HG03045 (cell line): ENCODE data around the gene KCNMA1.
"Not testable (repeated sequence)": the region's sequence is repeated elsewhere in the genome, so short reads cannot be mapped to it uniquely, and the experiment has no call there.

Experiments
- ATAC-seq: cut with Tn5 transposase; IDR thresholded peaks from one replicate; pipeline ENCODE4 v1.9.1; 2021; ENCODE audit warnings: mild to moderate bottlenecking, moderate library complexity; ENCODE audit not compliant: unreplicated experiment

KCNMA1 gene

DNA sequence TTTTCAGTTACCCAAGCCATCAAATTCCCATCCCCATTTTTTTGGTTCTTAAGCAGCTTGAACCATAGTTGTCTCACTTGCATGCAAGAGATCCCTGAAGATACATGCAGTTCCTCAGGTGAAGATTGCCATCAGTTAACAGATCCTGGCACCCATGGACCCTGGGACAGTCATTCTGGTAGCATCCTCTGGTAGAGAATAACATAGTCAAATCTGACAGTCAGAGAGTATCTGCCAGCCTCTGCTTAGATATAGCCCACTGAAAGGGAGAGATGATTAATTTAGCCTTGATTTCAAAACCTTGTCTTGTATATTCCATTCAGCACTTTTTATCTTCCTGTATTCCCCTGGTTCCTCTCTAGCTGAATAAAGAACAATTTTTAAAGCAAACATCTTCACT lies 280.4 kb downstream of the KCNMA1 start:
- no peak for ATAC-seq

DNA sequence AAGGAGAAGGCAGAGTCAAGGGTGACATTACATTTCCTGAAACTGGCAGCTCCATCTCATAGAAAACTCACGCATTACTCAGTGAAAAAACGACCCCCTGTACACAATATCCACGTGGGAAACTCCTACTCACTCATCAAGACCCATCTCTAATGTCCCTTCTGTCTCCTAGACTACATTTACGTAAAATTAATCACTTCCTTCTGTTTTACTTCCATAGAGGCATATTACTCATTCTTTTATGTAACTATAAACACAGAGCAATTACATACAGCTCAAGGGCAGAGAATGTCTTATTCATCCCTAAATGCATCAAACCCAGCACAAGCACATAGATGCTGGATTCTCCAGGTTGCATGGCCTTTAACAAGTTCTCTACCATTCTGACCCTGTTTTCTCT lies 281.8 kb downstream of the KCNMA1 start:
- no peak for ATAC-seq

DNA sequence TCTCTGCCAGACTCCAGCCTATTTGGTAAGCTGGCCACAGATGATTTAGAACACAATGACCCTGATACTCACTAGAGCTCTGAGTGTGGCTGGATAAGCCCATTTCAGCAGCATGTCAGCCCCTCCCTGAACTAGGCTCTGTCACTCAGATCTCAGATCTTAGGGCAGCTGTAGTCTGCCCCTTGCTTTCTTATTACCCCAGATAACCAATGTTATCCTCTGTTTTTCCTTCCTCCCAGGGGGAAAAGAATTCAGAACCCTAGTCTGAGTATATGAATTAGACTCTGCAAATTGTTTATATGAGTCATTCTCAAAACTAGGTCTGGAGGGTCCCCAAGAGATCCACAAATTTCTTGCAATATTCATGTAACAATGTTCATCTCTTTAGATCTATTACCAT lies 286.2 kb downstream of the KCNMA1 start:
- ATAC-seq = no peak

DNA sequence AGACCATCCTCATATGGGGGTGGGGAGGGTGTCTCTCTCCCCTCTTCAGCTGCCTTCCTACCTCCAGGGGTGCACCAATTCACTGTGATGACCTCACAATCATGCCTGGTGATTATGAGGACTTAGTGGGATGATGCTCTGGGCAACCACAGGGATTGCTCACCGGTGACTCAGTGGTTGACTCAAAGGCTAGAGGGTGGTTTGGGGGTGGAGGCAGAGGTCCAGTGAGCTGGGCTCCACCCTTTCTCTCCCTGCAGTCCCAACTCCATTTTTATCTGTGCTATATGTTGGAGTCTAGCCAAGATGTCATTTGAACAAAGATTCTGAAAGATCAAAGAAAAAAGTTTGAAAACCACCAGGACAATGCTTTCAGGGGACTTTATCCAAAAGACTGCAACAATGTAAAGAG lies 286.9 kb downstream of the KCNMA1 start:
- ATAC-seq = no peak

DNA sequence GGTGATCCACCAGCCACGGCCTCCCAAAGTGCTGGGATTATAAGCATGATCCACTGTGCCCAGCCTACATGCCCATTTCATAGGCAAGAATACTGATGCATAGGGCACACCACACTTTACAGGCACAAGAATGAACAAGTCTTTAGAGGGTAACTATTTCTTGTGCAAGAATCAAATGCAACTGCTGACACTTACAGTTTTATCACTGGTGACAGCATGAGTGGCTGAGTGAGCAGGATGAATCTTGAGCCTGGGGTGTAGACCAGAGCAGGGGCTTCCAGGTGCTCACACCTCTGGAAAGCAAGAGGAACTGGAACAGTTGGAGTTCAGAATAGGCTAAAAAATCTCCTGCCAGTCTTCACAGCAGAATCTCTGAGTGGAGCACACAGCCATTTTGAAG lies 287.5 kb downstream of the KCNMA1 start:
- no peak for ATAC-seq

DNA sequence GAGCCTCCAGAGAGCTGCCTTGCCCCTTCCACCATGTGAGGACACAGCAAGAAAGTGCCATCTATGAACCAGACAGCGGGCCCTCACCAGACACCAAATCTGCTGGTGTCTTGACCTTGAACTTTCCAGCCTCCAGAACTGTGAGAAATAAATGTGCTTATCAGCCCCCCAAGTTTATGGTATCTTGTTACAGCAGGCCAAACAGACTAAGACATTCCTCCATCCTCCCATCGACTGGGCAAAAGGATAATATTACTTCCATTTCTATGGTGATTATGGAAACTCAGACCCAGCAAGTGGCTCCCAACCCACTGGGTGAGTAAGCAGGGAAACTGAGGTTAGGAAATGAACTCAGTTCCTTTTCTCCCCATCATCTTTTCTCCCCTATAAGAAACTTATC lies 288.4 kb downstream of the KCNMA1 start:
- no peak for ATAC-seq

DNA sequence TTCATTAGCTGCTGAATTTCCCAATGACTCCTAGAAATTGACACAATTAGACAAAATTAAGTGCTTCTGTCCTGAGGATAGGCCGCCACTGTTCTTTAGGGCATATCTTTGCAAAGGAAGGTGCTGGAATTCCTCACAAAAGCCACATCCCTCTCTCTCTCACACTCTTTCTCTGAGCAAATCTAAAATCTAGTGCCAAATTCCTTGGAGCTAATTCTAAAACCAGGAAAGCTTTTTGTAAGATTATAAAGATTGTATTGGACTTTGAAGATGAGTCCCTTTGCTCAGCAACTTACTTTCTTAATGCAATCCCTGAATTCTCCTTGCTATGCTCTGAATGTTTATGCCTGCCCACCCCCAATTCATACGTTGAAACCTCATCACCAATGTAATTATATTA lies 288.9 kb downstream of the KCNMA1 start:
- ATAC-seq = no peak

DNA sequence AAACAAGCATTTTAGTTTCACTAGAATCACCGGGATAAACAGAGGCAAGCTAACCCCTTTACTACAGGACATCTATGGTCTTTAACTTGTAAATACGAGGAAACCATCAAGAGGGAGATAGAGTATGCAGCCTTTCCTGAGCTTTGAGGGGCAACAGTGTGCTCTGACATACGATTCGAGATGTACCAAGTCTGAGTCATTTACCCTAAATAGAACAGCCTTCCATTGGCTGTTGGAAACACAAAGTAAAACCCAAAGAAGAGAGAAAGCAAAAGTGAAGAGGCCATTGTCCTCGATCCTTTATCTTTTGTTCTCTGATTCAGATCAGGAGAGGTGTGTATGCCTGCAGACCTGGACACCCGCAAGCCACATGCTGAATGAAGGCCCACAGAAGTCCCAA lies 289.5 kb downstream of the KCNMA1 start:
- ATAC-seq = no peak

DNA sequence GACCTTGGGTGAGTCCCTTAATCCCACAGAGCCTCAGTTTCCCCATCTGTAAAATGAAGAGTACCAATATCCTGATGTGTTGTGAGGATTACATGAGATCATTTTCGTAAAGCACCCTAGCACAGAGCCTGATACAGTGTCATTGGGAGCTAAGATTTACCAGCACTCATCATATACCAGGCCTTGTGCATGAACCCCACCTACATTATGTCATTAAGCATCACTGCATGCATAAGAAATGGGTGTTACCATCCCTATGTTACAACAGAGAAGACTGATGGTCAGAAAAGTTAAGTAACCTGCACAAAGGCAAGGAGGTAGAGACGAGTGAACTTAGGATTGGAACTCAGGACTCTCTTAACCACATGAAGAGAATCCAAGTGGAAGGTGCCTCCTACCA lies 290.6 kb downstream of the KCNMA1 start:
- ATAC-seq = no peak

DNA sequence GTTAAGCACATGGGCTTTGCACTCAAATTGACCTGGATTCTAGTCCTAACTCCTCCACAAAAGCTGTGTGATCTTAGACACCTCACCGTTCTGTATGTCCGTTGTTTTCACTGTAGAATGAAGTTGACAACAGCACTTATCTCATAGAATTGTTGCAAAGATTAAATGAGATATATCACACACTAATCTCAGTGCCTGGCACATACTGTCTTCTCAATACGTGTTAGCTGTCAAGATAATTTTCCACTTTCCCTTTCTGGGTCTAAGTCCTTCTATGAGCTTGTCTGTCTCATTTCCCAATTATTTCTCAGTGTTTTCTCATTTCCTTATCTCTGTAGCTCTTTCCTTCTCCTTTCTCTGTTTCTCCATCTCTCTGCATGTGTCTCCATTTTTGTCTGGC lies 296.6 kb downstream of the KCNMA1 start:
- no peak for ATAC-seq

DNA sequence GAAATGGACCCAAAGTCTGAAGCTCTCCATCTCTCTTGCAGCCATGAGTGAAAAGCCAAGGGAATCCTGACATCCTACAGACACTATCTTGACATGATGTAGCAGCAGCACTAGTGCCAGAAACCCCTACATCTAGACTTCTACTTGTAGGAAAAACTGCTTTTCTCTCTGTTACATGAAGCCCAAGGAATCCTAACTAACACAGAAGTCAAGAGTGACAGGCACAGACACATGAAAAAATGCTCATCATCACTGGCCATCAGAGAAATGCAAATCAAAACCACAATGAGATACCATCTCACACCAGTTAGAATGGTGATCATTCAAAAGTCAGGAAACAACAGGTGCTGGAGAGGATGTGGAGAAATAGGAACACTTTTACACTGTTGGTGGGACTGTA lies 297.7 kb downstream of the KCNMA1 start:
- ATAC-seq = not testable (repeated sequence)

DNA sequence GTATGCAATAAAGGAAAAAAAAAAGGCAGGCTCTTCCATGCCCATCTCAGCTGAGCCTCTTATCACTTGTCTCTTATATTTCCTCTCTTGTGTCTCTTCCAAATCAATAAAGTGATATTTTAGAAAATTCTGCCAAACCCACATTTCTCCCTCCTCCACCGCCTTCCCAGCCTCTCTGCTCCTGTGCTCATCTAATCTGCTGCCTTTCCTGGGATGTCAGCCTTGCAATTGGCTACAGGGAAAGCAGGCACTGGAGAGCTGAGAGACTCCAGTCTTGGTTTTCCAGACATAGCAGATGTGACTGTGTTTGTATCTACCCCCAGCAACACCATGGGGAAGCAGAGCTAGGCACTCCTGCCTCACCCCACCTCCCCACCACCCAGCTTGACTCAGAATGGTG lies 298.4 kb downstream of the KCNMA1 start:
- no peak for ATAC-seq

DNA sequence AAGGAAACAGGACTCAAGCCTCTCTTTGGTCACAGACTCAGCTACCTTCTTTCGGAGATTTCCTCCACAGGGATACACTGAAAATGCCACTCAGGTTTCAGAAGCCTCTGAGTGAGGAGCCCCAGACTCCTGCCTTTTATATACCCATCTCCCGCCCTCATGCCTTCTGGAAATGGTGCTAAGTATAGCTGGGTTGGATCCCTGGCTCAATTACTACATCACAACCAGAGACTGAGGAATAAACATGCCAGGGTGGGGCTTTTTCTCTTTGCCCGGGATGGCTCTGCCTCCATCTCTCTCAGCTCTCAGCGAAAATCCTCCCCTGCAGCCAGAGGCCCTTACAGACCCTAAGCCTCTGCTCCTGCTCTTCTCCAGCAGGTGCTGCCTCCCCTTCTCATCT lies 299.5 kb downstream of the KCNMA1 start:
- ATAC-seq = no peak

DNA sequence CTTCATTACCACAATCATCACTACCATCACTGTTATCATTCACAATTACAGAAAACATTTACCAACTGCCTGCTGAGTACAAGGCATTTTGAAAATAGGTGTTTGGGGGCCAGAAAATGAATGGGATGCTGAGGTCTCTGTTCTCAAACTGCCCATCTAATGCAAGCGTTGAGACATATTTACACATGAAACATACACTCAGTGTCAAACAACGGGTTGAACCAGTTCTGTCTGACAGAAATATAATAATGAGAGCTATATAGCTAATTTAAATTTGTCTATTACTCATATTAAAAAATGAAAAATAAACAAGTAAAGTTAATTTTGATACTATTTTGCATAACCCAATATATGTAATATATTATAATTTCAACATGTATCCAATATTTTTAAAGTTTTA lies 303.1 kb downstream of the KCNMA1 start:
- ATAC-seq = no peak

DNA sequence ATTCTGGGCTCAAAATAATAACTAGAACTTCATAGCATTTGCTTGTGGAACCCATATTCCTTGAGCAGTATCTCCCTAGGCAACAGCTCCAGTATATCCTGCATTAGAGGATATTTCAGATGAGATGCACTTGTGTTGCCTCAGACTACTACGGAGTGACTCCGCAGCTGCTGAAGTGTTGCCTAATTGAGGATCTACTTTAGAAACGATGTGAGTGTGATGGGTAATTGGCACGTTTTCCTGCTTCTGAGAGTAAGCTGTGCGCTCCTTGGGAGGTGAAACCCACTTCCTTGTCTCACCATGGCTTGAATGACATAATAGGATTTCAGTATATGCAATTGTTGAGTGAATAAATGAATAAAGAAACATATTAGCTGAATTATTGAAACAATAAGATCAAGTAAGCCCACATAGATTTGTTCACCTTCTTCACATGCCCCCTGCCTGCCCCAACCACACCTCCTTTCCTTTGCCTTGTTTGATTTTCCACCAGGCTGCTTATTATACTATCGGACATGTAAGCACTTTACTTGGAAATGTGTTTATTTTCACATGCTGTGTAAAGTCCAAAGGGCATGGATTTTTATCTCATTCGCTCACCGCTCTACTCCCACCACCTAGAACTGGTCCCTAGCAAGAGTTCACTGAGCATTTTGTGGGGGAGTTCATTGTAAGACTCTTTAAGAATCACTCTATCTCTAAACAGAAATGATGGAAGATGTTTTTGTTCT lies 303.8 kb downstream of the KCNMA1 start:
- ATAC-seq = no peak

DNA sequence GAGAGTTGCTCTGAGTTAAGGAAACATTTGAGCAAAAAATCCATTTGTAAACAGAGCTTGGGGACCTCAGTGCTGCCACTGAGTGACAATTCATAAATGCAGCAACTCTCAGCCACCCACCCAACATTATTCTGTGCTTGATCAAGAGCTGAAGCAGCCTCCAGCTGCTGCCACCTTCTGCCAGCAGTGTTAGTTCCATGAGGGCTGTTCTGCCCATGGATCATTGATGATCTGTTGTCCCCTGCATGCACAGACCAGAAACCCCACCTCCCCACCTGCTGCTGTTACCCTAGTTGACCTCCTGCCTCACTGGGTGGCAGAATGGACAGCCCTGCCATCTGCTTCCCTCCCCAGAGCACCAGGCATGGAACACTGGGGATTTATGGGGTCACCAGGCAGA lies 305.4 kb downstream of the KCNMA1 start:
- no peak for ATAC-seq

DNA sequence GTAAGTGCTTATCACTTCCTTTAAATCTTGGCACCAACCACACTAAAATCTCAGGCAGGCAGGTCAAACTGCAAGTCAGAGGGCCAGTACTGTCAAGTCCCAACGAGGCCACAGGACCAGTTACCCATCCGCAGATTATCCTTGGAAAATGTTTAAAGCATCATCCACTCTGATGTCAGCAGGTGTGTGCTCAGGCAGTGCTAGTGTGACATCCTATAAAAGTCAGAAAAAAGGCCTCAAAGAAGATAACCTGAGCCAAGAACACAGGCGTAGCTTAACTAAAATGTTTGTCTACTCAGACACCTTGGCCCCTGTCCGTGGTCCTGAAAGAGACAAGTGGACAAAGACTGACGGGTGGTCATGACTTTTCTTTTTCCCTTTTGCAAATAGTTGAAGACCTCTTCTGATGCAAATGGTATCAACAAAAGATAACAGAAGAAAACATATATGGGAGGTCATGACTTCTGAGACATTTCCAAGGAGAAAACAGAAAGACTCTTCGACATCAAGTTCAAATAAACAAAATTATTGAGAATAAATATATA lies 309.3 kb downstream of the KCNMA1 start:
- ATAC-seq = no peak

DNA sequence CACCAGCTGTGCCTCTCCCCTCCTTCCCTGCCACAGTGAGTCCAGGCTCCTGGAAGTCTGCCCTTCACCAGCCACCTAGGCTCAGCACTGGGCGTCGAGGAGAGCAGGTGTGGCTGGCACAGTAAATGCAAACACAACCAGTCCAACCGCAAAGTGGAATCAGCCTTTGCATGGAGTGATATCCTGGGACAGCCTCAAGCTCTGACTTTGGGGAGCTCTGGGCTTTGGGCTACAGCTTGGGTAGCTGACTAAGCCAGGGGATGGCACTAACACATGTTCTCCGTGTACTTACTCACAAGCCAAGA lies 312.4 kb downstream of the KCNMA1 start:
- ATAC-seq = no peak

DNA sequence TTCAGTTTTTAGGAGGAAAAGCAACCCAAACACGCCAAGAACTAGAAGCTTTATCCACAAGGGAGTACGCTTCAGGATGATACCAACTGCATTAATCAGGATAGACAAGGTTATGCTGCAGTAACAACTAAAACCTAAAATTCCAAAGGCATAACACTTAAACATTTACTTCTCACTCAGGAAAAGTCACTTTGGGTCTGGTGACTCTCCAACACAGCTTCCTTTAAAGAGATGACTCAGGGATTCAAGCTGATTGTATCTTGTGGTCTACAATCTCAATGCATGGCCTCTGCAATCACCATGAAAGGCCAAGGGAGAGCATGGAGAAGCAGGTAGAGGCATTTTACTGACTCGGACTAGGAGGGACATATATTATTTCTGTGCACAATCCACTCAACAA lies 315.8 kb downstream of the KCNMA1 start:
- ATAC-seq = no peak

DNA sequence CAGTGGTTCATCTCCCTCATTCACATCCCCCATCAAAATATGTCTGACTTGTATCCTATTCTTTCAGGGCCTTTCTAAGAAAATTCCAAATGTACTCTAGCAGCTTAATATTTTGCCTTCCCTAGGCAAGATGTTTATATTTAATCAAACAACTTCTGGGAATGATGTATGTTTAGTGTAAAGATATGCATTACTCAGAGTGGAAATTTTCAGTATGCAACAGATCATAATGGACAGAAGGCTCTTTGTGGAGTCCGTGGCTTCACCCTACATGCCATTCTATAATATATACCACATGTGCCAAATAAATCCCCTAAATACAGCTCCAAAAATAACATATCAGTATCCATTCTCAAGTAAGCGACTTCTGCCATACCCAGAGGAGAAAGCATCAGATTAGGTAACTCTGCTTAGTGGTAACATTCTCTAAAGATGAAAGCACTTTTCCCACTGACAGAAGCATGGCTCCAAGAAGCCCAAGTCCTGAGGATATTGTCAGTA lies 316.6 kb downstream of the KCNMA1 start:
- no peak for ATAC-seq

DNA sequence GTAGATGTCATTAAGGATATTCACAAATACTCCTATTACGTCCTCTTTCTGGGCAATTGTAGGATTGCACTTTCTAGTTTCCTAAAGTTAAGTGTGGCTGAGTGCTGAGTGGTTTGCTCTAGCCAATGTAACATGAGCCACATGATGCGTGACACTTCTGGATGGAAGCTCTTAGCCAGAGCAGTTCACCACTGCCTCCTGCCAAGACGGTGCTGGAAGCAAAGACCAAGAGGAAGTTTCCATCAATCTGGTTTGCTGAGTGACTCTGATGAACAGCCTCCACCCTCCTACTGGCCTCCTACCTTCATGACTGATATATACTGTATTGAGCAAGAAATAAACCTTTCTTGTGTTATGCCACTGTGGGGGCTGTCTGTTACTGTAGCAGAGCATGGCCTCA lies 318.1 kb downstream of the KCNMA1 start:
- no peak for ATAC-seq

DNA sequence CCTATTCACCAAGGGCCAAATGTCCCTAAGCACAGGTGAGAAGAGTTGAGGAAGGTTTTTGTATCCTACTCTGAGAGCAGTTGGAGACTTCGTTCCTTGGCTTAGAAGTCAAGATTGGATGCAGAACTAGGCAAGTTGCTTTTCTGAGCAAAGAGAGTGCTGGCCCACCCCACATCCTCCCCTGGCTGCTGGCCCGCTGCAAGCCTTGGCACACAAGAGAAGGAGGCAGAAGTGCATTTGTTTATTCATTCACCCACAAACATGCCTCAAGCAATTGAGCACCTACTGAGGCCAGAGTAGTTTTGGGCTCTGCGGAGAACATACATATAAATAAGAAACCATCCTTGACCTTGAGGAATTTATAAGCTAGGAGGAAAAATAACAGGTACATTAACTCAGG lies 318.9 kb downstream of the KCNMA1 start:
- ATAC-seq = no peak

DNA sequence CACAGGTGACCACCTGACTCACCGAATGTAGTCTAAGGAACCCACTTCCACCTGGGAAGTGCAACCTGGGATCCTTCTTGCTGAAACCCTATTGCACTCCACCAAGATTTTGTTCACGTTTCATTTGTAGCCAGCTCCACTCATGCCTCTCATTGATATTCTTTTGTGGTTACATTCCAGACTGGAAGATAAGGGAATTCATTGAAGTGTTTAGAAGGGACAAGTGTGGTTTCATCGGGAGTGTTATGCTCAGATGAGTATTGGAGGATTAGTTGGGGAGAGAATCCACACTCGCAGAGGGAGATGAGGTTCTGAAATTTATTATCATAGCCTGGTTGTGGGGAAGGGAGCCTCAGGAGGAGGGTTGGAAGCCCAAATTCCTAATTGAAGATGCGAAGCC lies 320.4 kb downstream of the KCNMA1 start:
- ATAC-seq = no peak
